AG04449 (cell line): ENCODE data around the gene ADGRG7.

Experiments
- CTCF ChIA-PET: fragments of 350-600 bp; formaldehyde crosslinking; extraction: SDS; loops from one replicate; lab custom pipeline; 2021; ENCODE audit warnings: antibody characterized with exemption; lab: Yijun Ruan, JAX
- POLR2A ChIA-PET: fragments of 400-600, 350-600 bp; formaldehyde crosslinking; extraction: SDS; loops from one replicate; lab custom pipeline; 2020; ENCODE audit warnings: antibody characterized with exemption, inconsistent platforms; lab: Yijun Ruan, JAX
- DNase-seq: peaks from one replicate; pipeline ENCODE4 v3.0.0-alpha.2; 2010; ENCODE audit warnings: low read depth, low spot score
- H3K4me3 ChIP-seq: 2 replicates; pipeline ENCODE4 v1.5.1; 2011; ENCODE audit warnings: low read depth, mild to moderate bottlenecking, control low read depth, low read length
- CTCF ChIP-seq: IDR thresholded peaks from one replicate; pipeline ENCODE4 v1.5.1; 2011; ENCODE audit warnings: mild to moderate bottlenecking, moderate library complexity, low read length, control low read depth, inconsistent platforms; ENCODE audit not compliant: insufficient read depth; ENCODE audit errors: missing control alignments

Gene ADGRG7

GRCh38 chr3:100682854-100683760 lies 73.7 kb downstream of the ADGRG7 start:
- no peak for DNase-seq
- POLR2A ChIA-PET: no interaction called here
- H3K4me3 ChIP-seq: no peak overlapping the region; the same call in 1 of the 2 replicates
- CTCF ChIA-PET: no interaction called here
- no peak for TF ChIP-seq CTCF

GRCh38 chr3:100693225-100693624 lies 83.8 kb downstream of the ADGRG7 start:
- no peak for TF ChIP-seq CTCF
- DNase-seq: no peak
- ChIA-PET CTCF (interaction anchor here (1.0 to 1.3 kb wide), 3 partner anchors 9 to 17 kb away, joined by 3 read pairs; no protein-coding TSS in a partner anchor), POLR2A (no interaction called here)
- no peak overlapping the region for H3K4me3 ChIP-seq

- ChIA-PET POLR2A (no interaction called here), CTCF (no interaction called here)
- TF ChIP-seq CTCF: no peak
- H3K4me3 ChIP-seq: no peak overlapping the region
- DNase-seq: no peak
Observed at GRCh38 chr3:100695696-100696095, 86.3 kb downstream of the ADGRG7 start.

GRCh38 chr3:100696161-100696560 lies 86.8 kb downstream of the ADGRG7 start:
- TF ChIP-seq CTCF: no peak
- CTCF ChIA-PET: no interaction called here
- no peak for DNase-seq

GRCh38 chr3:100697172-100697571 lies 87.8 kb downstream of the ADGRG7 start:
- no peak for TF ChIP-seq CTCF
- no peak overlapping the region for H3K4me3 ChIP-seq
- POLR2A ChIA-PET: no interaction called here
- no peak for DNase-seq
- CTCF ChIA-PET: no interaction called here

More at GRCh38 chr3:100696161-100696560, 86.8 kb downstream of the ADGRG7 start:
- H3K4me3 ChIP-seq: no peak overlapping the region
- POLR2A ChIA-PET: no interaction called here

- CTCF ChIA-PET: no interaction called here
- TF ChIP-seq CTCF: no peak
- H3K4me3 ChIP-seq: no peak overlapping the region
- DNase-seq: no peak
- POLR2A ChIA-PET: no interaction called here
Observed at GRCh38 chr3:100697723-100698285, 88.4 kb downstream of the ADGRG7 start.
